Stimulated activated CD4-positive, alpha-beta T cell treated with anti-CD3 and anti-CD28 coated beads, Interleukin-4, amount 100 ng/mL, for 24 hours (primary cell): ENCODE results near the gene DEPDC4.
A peak's percentile ranks its signal among the peaks of the same experiment; 100 is the strongest.
"Not testable (repeated sequence)": the region's sequence is repeated elsewhere in the genome, so short reads cannot be mapped to it uniquely, and the experiment has no call there.

Experiments
- DNase-seq: peaks from one replicate; pipeline ENCODE4 v3.0.0-alpha.2; 2020

The DEPDC4 gene

GRCh38 chr12:100258127-100258526, 8.8 kb downstream of the DEPDC4 start:
- DNase-seq = no peak

GRCh38 chr12:100254876-100255275, 12.0 kb downstream of the DEPDC4 start:
- no peak for DNase-seq

GRCh38 chr12:100253437-100253836, 13.4 kb downstream of the DEPDC4 start:
- DNase-seq = no peak

GRCh38 chr12:100251917-100252316, 15.0 kb downstream of the DEPDC4 start:
- DNase-seq = no peak

GRCh38 chr12:100249941-100250340, 16.9 kb downstream of the DEPDC4 start:
- no peak for DNase-seq

- no peak for DNase-seq
Measured at GRCh38 chr12:100248886-100249285, 18.0 kb downstream of the DEPDC4 start.

GRCh38 chr12:100247765-100248164, 19.1 kb downstream of the DEPDC4 start:
- no peak for DNase-seq

- no peak for DNase-seq
Measured at GRCh38 chr12:100243137-100243536, 23.7 kb downstream of the DEPDC4 start.

GRCh38 chr12:100239589-100239988, 27.3 kb downstream of the DEPDC4 start:
- no peak for DNase-seq

- DNase-seq = no peak
Measured at GRCh38 chr12:100238801-100239200, 28.1 kb downstream of the DEPDC4 start.

- peak; percentile 6 for DNase-seq
Measured at GRCh38 chr12:100234591-100235304, 32.1 kb downstream of the DEPDC4 start.

- no peak for DNase-seq
Measured at GRCh38 chr12:100234166-100234565, 32.7 kb downstream of the DEPDC4 start.

- DNase-seq = not testable (repeated sequence)
Measured at GRCh38 chr12:100231873-100232272, 35.0 kb downstream of the DEPDC4 start.

- no peak for DNase-seq
Measured at GRCh38 chr12:100229876-100230275, 37.0 kb downstream of the DEPDC4 start.

GRCh38 chr12:100229036-100229635, 37.7 kb downstream of the DEPDC4 start:
- DNase-seq = no peak

GRCh38 chr12:100225491-100225890, 41.4 kb downstream of the DEPDC4 start:
- no peak for DNase-seq

- not testable (repeated sequence) for DNase-seq
Measured at GRCh38 chr12:100222173-100222572, 44.7 kb downstream of the DEPDC4 start.

- DNase-seq = no peak
Measured at GRCh38 chr12:100221523-100221922, 45.4 kb downstream of the DEPDC4 start.

- no peak for DNase-seq
Measured at GRCh38 chr12:100219328-100220109, 47.4 kb downstream of the DEPDC4 start.

- no peak for DNase-seq
Measured at GRCh38 chr12:100216337-100216736, 50.5 kb downstream of the DEPDC4 start.

- DNase-seq = no peak
Measured at GRCh38 chr12:100215209-100215608, 51.7 kb downstream of the DEPDC4 start.

- DNase-seq = no peak
Measured at GRCh38 chr12:100214518-100214917, 52.4 kb downstream of the DEPDC4 start.

GRCh38 chr12:100213016-100213891, 53.6 kb downstream of the DEPDC4 start:
- no peak for DNase-seq
